HFFc6 (cell line): Measurements from ENCODE around the gene OR6Y1. TPM values are rescaled to one million over a fixed set of nuclear protein-coding genes. Genes with fewer than 3 reads are reported as not detected.

Experiments used
- DNase-seq: peaks from one replicate; pipeline ENCODE4 v3.0.0-alpha.2; 2018
- H3K27ac Mint-ChIP-seq: 2 replicates; pipeline ENCODE4 v1.8.0; 2020; ENCODE audit warnings: mild to moderate bottlenecking, mixed read lengths
- H3K27me3 Mint-ChIP-seq: 2 replicates; pipeline ENCODE4 v1.8.0; 2021; ENCODE audit warnings: mild to moderate bottlenecking, moderate library complexity, mixed read lengths; ENCODE audit not compliant: insufficient read depth
- H3K36me3 Mint-ChIP-seq: 2 replicates; pipeline ENCODE4 v1.8.0; 2021; ENCODE audit warnings: low read depth, mixed read lengths
- H3K4me1 Mint-ChIP-seq: 2 replicates; pipeline ENCODE4 v1.8.0; 2020; ENCODE audit warnings: low read depth, mixed read lengths
- H3K4me3 Mint-ChIP-seq: 2 replicates; pipeline ENCODE4 v1.8.0; 2020; ENCODE audit warnings: mild to moderate bottlenecking, moderate library complexity, mixed read lengths
- H3K9me3 Mint-ChIP-seq: 2 replicates; pipeline ENCODE4 v1.8.0; 2020; ENCODE audit warnings: mild to moderate bottlenecking, mixed read lengths
- CTCF ChIP-seq: fragments of 200-600 bp; sonication (generic); IDR thresholded peaks from 2 replicates; pipeline ENCODE4 v1.5.0; 2021; ENCODE audit warnings: antibody characterized with exemption, mild to moderate bottlenecking
- total RNA-seq, 6 experiments: library from RNA; stranded (reverse); fragmentation: NEBNext Ultra II Directional; extraction: Animal tissue kit (Norgen Biotek cat#: 25700); gene quantifications; 2 replicates in 1 of 6; 3 replicates in 5 of 6; pipeline ENCODE4 v1.2.3, GENCODE V29; 2021

Gene OR6Y1
- total RNA-seq, 6 experiments from 2014 or later: not detected

GRCh38 chr1:158547533-158547932 is 6.7 kb downstream of the OR6Y1 start:
- no peak for DNase-seq
- no peak for TF ChIP-seq CTCF
- Mint-ChIP-seq H3K27ac (no peak overlapping the region), H3K36me3 (no peaks in the 10 kb centered on the region), H3K4me1 (no peaks in the 10 kb centered on the region), H3K27me3 (no peaks in the 10 kb centered on the region), H3K4me3 (no peak overlapping the region), H3K9me3 (peaks cover 6% of the 10 kb centered on the region; the same call in 1 of the 2 replicates)

- Mint-ChIP-seq H3K27ac (no peak overlapping the region), H3K27me3 (no peaks in the 10 kb centered on the region; the same call in 1 of the 2 replicates), H3K36me3 (no peaks in the 10 kb centered on the region), H3K4me3 (peak overlapping the region; percentile 40; the same call in 1 of the 2 replicates), H3K9me3 (peaks cover 9% of the 10 kb centered on the region), H3K4me1 (no peaks in the 10 kb centered on the region)
- no peak for DNase-seq
- no peak for TF ChIP-seq CTCF
These were observed 16.6 kb downstream of the OR6Y1 start for GRCh38 chr1:158537609-158538008.

- Mint-ChIP-seq H3K4me1 (no peaks in the 10 kb centered on the region), H3K36me3 (no peaks in the 10 kb centered on the region), H3K9me3 (peaks cover 12% of the 10 kb centered on the region), H3K4me3 (no peak overlapping the region), H3K27me3 (no peaks in the 10 kb centered on the region; the same call in 1 of the 2 replicates), H3K27ac (no peak overlapping the region)
- DNase-seq: no peak
- no peak for TF ChIP-seq CTCF
These were observed 19.7 kb downstream of the OR6Y1 start for GRCh38 chr1:158534496-158534895.

GRCh38 chr1:158527190-158527815 is 26.9 kb downstream of the OR6Y1 start:
- Mint-ChIP-seq H3K4me3 (no peak overlapping the region), H3K36me3 (no peaks in the 10 kb centered on the region), H3K27ac (no peak overlapping the region), H3K4me1 (no peaks in the 10 kb centered on the region), H3K9me3 (peaks cover 5% of the 10 kb centered on the region), H3K27me3 (no peaks in the 10 kb centered on the region; the same call in 1 of the 2 replicates)
- peak; percentile 49; the same call in 1 of the 2 replicates for TF ChIP-seq CTCF
- DNase-seq: no peak

GRCh38 chr1:158521666-158522058 is 32.5 kb downstream of the OR6Y1 start:
- DNase-seq: no peak
- H3K27ac Mint-ChIP-seq: no peak overlapping the region
- no peaks in the 10 kb centered on the region; the same call in 1 of the 2 replicates for H3K9me3 Mint-ChIP-seq
- TF ChIP-seq CTCF: no peak
- H3K4me3 Mint-ChIP-seq: no peak overlapping the region
- no peaks in the 10 kb centered on the region for H3K4me1 Mint-ChIP-seq
- H3K36me3 Mint-ChIP-seq: no peaks in the 10 kb centered on the region
- no peaks in the 10 kb centered on the region; the same call in 1 of the 2 replicates for H3K27me3 Mint-ChIP-seq
